ENCODE measurements around the gene CFTR. TPM values are rescaled to one million over a fixed set of nuclear protein-coding genes. Genes with fewer than 3 reads are reported as not detected.
A peak's percentile ranks its signal among the peaks of the same experiment; 100 is the strongest.

Gene CFTR
- total RNA-seq, 1 experiment from 2014 or later: 0.72 TPM

- TF ChIP-seq, protein P1, sequence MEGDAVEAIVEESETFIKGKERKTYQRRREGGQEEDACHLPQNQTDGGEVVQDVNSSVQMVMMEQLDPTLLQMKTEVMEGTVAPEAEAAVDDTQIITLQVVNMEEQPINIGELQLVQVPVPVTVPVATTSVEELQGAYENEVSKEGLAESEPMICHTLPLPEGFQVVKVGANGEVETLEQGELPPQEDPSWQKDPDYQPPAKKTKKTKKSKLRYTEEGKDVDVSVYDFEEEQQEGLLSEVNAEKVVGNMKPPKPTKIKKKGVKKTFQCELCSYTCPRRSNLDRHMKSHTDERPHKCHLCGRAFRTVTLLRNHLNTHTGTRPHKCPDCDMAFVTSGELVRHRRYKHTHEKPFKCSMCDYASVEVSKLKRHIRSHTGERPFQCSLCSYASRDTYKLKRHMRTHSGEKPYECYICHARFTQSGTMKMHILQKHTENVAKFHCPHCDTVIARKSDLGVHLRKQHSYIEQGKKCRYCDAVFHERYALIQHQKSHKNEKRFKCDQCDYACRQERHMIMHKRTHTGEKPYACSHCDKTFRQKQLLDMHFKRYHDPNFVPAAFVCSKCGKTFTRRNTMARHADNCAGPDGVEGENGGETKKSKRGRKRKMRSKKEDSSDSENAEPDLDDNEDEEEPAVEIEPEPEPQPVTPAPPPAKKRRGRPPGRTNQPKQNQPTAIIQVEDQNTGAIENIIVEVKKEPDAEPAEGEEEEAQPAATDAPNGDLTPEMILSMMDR (IDR thresholded peaks at IDR 0.05): no peak
- TF ChIP-seq, protein P2, sequence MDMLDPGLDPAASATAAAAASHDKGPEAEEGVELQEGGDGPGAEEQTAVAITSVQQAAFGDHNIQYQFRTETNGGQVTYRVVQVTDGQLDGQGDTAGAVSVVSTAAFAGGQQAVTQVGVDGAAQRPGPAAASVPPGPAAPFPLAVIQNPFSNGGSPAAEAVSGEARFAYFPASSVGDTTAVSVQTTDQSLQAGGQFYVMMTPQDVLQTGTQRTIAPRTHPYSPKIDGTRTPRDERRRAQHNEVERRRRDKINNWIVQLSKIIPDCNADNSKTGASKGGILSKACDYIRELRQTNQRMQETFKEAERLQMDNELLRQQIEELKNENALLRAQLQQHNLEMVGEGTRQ (CRISPR knock-in tag; IDR thresholded peaks at IDR 0.05): no peak
- TF ChIP-seq E2F4 (CRISPR knock-in tag; IDR thresholded peaks at IDR 0.05; ENCODE audit: borderline replicate concordance, low read depth) (no peak), ZBTB43 (CRISPR knock-in tag; IDR thresholded peaks at IDR 0.05) (no peak), ATF3 (CRISPR knock-in tag; conservative IDR thresholded peaks at IDR 0.05) (no peak), HMGA2 (CRISPR knock-in tag; IDR thresholded peaks at IDR 0.05) (no peak), NFYB (CRISPR knock-in tag; conservative IDR thresholded peaks at IDR 0.05; ENCODE audit: low read depth) (no peak), KAT7 (CRISPR knock-in tag; IDR thresholded peaks at IDR 0.05; ENCODE audit: borderline replicate concordance) (no peak)
Observed at GRCh38 chr7:117480055-117480362, 184 bp downstream of the CFTR start (continued).

GRCh38 chr7:117480978-117481377, 1.2 kb downstream of the CFTR start:
- Mint-ChIP-seq H3K36me3 (no peaks in the 10 kb centered on the region), H3K4me3 (peak overlapping the region; percentile 36; the same call in 1 of the 2 replicates), H3K27me3 (ENCODE audit: low read depth) (peaks cover 42% of the 10 kb centered on the region), H3K9me3 (no peaks in the 10 kb centered on the region), H3K27ac (no peak overlapping the region), H3K4me1 (peaks cover 24% of the 10 kb centered on the region)
- TF ChIP-seq AR (CRISPR knock-in tag; IDR thresholded peaks at IDR 0.05): no peak
- TF ChIP-seq, protein P2 (CRISPR knock-in tag; IDR thresholded peaks at IDR 0.05): no peak
- TF ChIP-seq, protein P3, sequence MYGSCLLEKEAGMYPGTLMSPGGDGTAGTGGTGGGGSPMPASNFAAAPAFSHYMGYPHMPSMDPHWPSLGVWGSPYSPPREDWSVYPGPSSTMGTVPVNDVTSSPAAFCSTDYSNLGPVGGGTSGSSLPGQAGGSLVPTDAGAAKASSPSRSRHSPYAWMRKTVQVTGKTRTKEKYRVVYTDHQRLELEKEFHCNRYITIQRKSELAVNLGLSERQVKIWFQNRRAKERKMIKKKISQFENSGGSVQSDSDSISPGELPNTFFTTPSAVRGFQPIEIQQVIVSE (CRISPR knock-in tag; IDR thresholded peaks at IDR 0.05; ENCODE audit: borderline replicate concordance): no peak
- TF ChIP-seq STAT6 (CRISPR knock-in tag; conservative IDR thresholded peaks at IDR 0.05; ENCODE audit: low read depth): no peak
- TF ChIP-seq, protein P4, sequence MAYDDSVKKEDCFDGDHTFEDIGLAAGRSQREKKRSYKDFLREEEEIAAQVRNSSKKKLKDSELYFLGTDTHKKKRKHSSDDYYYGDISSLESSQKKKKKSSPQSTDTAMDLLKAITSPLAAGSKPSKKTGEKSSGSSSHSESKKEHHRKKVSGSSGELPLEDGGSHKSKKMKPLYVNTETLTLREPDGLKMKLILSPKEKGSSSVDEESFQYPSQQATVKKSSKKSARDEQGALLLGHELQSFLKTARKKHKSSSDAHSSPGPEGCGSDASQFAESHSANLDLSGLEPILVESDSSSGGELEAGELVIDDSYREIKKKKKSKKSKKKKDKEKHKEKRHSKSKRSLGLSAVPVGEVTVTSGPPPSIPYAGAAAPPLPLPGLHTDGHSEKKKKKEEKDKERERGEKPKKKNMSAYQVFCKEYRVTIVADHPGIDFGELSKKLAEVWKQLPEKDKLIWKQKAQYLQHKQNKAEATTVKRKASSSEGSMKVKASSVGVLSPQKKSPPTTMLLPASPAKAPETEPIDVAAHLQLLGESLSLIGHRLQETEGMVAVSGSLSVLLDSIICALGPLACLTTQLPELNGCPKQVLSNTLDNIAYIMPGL (CRISPR knock-in tag; IDR thresholded peaks at IDR 0.05): no peak
- DNase-seq (ENCODE audit: low spot score) (no peak), ATAC-seq (no peak)
- ChIA-PET POLR2A (no interaction called here), CTCF (interaction anchor here (1.1 to 1.2 kb wide), 2 partner anchors 22 to 235 kb away, joined by 3 to 5 read pairs; no protein-coding TSS in a partner anchor)
